ENCODE data around the gene PHACTR3. TPM values are rescaled to one million over a fixed set of nuclear protein-coding genes. Genes with fewer than 3 reads are reported as not detected.
"Not testable (repeated sequence)": the region's sequence is repeated elsewhere in the genome, so short reads cannot be mapped to it uniquely, and the experiment has no call there.

The PHACTR3 gene
- total and polyA plus RNA-seq, 2 of the 8 experiments (the other 6 are each of a cell fraction or from before 2014, with no cell fraction given): 0.05 to 0.13 TPM

DNA sequence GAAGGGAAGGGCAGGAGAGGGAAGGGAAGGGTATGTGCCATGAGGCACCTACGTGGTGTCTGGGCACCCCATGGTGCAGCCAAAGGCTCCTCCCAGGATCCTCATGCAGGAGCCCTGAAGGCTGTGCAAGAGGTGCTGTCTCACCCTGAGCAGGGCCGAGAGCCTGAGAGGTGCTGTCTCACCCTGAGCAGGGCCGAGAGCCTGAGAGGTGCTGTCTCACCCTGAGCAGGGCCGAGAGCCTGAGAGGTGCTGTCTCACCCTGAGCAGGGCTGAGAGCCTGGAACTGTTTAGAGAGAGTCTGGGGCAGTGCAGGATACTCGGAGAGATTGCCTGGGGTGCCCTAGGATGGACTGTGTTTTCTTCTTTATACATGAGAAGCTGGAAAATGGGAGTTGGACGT is 14.2 kb downstream of the PHACTR3 start:
- H3K4ac ChIP-seq (replicated peaks; ENCODE audit: insufficient read length, low read depth, low read length); H3K79me1 ChIP-seq (ENCODE audit: low read depth, low read length); H3K36me3 ChIP-seq (ENCODE audit: control insufficient read depth in 2 of 4, insufficient read depth in 4 of 4, low read length in 3 of 4); H2AFZ ChIP-seq (ENCODE audit: low read length); H3K23ac ChIP-seq (ENCODE audit: insufficient read length); H3K18ac ChIP-seq (ENCODE audit: extremely low read depth, low read length); H3K23me2 ChIP-seq (ENCODE audit: low read depth, low read length); POLR2A ChIA-PET (ENCODE audit: partially characterized antibody); H3K79me2 ChIP-seq (ENCODE audit: control insufficient read depth in 1 of 2, insufficient read depth in 2 of 2, low read length in 2 of 2); H3K56ac ChIP-seq (replicated peaks; ENCODE audit: insufficient read length, low read depth, low read length); H2BK120ac ChIP-seq (replicated peaks; ENCODE audit: low read depth, low read length); H2BK15ac ChIP-seq (ENCODE audit: low read length); H2AK5ac ChIP-seq (ENCODE audit: low read depth, low read length); H3K4me2 ChIP-seq (ENCODE audit: insufficient read depth in 1 of 2, low read depth in 2 of 2, low read length in 2 of 2); FAIRE-seq; H4K91ac ChIP-seq (replicated peaks; ENCODE audit: insufficient read length, low read length); DNase-seq (ENCODE audit: low read depth in 1 of 2, low spot score in 2 of 2); H2BK20ac ChIP-seq (ENCODE audit: low read length); H4K5ac ChIP-seq (ENCODE audit: insufficient read length, low read depth, low read length); H2BK12ac ChIP-seq (ENCODE audit: low read depth, low read length); H4K8ac ChIP-seq (ENCODE audit: extremely low read depth, insufficient read depth, low read length); H3K4me3 ChIP-seq (ENCODE audit: extremely low read depth in 1 of 4, insufficient read depth in 2 of 4, low read depth in 3 of 4, low read length in 4 of 4); H4K20me1 ChIP-seq (replicated peaks in 1 of 2; ENCODE audit: control insufficient read depth in 1 of 2, insufficient read depth in 2 of 2, low read length in 2 of 2); H3K14ac ChIP-seq (ENCODE audit: insufficient read length); CTCF ChIA-PET (ENCODE audit: partially characterized antibody); H3K4me1 ChIP-seq (replicated peaks in 1 of 4; ENCODE audit: control insufficient read depth in 3 of 4, insufficient read depth in 4 of 4, low read length in 3 of 4); H3K9ac ChIP-seq (replicated peaks in 1 of 4; ENCODE audit: extremely low read depth in 1 of 4, low read depth in 3 of 4, low read length in 3 of 4); H3K27ac ChIP-seq (ENCODE audit: low read depth, low read length); H2BK5ac ChIP-seq (ENCODE audit: low read depth, low read length); H3K27me3 ChIP-seq (replicated peaks in 1 of 4; ENCODE audit: control insufficient read depth in 3 of 4, extremely low read depth in 1 of 4, insufficient read depth in 3 of 4, low read length in 3 of 4): not testable (repeated sequence)
- peaks cover 90 to 98% of the 10 kb centered on the region in 2 experiments for H3K9me3 ChIP-seq (ENCODE audit: insufficient read depth in 2 of 2, low read depth in 1 of 2, low read length in 1 of 2)
- WGBS, 2 experiments (ENCODE audit: extremely low coverage in 1 of 2, insufficient coverage in 1 of 2, insufficient read length in 1 of 2, insufficient replicate concordance in 2 of 2, low coverage in 1 of 2, low lambda C conversion rate in 2 of 2, missing lambda C conversion rate in 1 of 2): 68% methylated on average over 6 of the region's 6 CpGs; no CpG with 5 or more reads in 1 of the 2 experiments
